ENCODE results near the gene TYSND1.
"Not testable (repeated sequence)": the region's sequence is repeated elsewhere in the genome, so short reads cannot be mapped to it uniquely, and the experiment has no call there.

The TYSND1 gene

GRCh38 chr10:70124918-70125317, 21.6 kb downstream of the TYSND1 start:
- H3K36me3 ChIP-seq (ENCODE audit: insufficient read depth, insufficient read length, low read length) = peaks cover 7% of the 10 kb centered on the region
- TF ChIP-seq ZNF274 (IDR thresholded peaks at IDR 0.05; ENCODE audit: low read depth, low read length) (no peak), SUZ12 (IDR thresholded peaks at IDR 0.05; ENCODE audit: extremely low read depth, insufficient read depth, insufficient read length) (no peak), YY1 (IDR thresholded peaks at IDR 0.05; ENCODE audit: insufficient read depth, insufficient read length) (no peak)
- H3K9me3 ChIP-seq (ENCODE audit: insufficient read depth, low read length) = no peaks in the 10 kb centered on the region; the same call in 1 of the 2 replicates
- no peak overlapping the region for H3K4me3 ChIP-seq (ENCODE audit: insufficient read length, low read depth)
- H3K9ac ChIP-seq (ENCODE audit: insufficient read length, low read depth) = no peak overlapping the region
- H3K4me1 ChIP-seq (ENCODE audit: insufficient read depth, insufficient read length) = no peaks in the 10 kb centered on the region
- H3K27me3 ChIP-seq (ENCODE audit: insufficient read depth, insufficient read length) = no peaks in the 10 kb centered on the region
- DNase-seq (ENCODE audit: low read depth, low spot score) = no peak

- H3K9ac ChIP-seq (ENCODE audit: insufficient read length, low read depth) = no peak overlapping the region
- H3K36me3 ChIP-seq (ENCODE audit: insufficient read depth, insufficient read length, low read length) = peaks cover 10% of the 10 kb centered on the region
These were observed 22.1 kb downstream of the TYSND1 start for GRCh38 chr10:70124415-70124814.

GRCh38 chr10:70123817-70124216, 22.7 kb downstream of the TYSND1 start:
- Histone ChIP-seq H3K4me1 (ENCODE audit: insufficient read depth, insufficient read length) (no peaks in the 10 kb centered on the region), H3K27me3 (ENCODE audit: insufficient read depth, insufficient read length) (no peaks in the 10 kb centered on the region), H3K4me3 (ENCODE audit: insufficient read length, low read depth) (no peak overlapping the region), H3K36me3 (ENCODE audit: insufficient read depth, insufficient read length, low read length) (peaks cover 12% of the 10 kb centered on the region), H3K9me3 (ENCODE audit: insufficient read depth, low read length) (no peaks in the 10 kb centered on the region; the same call in 1 of the 2 replicates), H3K9ac (ENCODE audit: insufficient read length, low read depth) (no peak overlapping the region)
- no peak for DNase-seq (ENCODE audit: low read depth, low spot score)
- TF ChIP-seq ZNF274 (IDR thresholded peaks at IDR 0.05; ENCODE audit: low read depth, low read length) (no peak), SUZ12 (IDR thresholded peaks at IDR 0.05; ENCODE audit: extremely low read depth, insufficient read depth, insufficient read length) (no peak)

More at GRCh38 chr10:70124415-70124814, 22.1 kb downstream of the TYSND1 start:
- H3K27me3 ChIP-seq (ENCODE audit: insufficient read depth, insufficient read length) = no peaks in the 10 kb centered on the region
- H3K4me1 ChIP-seq (ENCODE audit: insufficient read depth, insufficient read length) = no peaks in the 10 kb centered on the region
- no peaks in the 10 kb centered on the region; the same call in 1 of the 2 replicates for H3K9me3 ChIP-seq (ENCODE audit: insufficient read depth, low read length)
- no peak for DNase-seq (ENCODE audit: low read depth, low spot score)
- TF ChIP-seq ZNF274 (IDR thresholded peaks at IDR 0.05; ENCODE audit: low read depth, low read length) (no peak), SUZ12 (IDR thresholded peaks at IDR 0.05; ENCODE audit: extremely low read depth, insufficient read depth, insufficient read length) (no peak), YY1 (IDR thresholded peaks at IDR 0.05; ENCODE audit: insufficient read depth, insufficient read length) (no peak)
- H3K4me3 ChIP-seq (ENCODE audit: insufficient read length, low read depth) = no peak overlapping the region

GRCh38 chr10:70123166-70123565, 23.3 kb downstream of the TYSND1 start:
- not testable (repeated sequence) for H3K4me1 ChIP-seq (ENCODE audit: insufficient read depth, insufficient read length); H3K27me3 ChIP-seq (ENCODE audit: insufficient read depth, insufficient read length); H3K9ac ChIP-seq (ENCODE audit: insufficient read length, low read depth); H3K4me3 ChIP-seq (ENCODE audit: insufficient read length, low read depth); DNase-seq (ENCODE audit: low read depth, low spot score); H3K9me3 ChIP-seq (ENCODE audit: insufficient read depth, low read length)
- peaks cover 14% of the 10 kb centered on the region for H3K36me3 ChIP-seq (ENCODE audit: insufficient read depth, insufficient read length, low read length)

GRCh38 chr10:70122742-70123141, 23.8 kb downstream of the TYSND1 start:
- DNase-seq (ENCODE audit: low read depth, low spot score) = no peak
- Histone ChIP-seq H3K4me3 (ENCODE audit: insufficient read length, low read depth) (no peak overlapping the region), H3K9ac (ENCODE audit: insufficient read length, low read depth) (no peak overlapping the region), H3K36me3 (ENCODE audit: insufficient read depth, insufficient read length, low read length) (peaks cover 15% of the 10 kb centered on the region), H3K4me1 (ENCODE audit: insufficient read depth, insufficient read length) (no peaks in the 10 kb centered on the region), H3K9me3 (ENCODE audit: insufficient read depth, low read length) (no peaks in the 10 kb centered on the region; the same call in 1 of the 2 replicates), H3K27me3 (ENCODE audit: insufficient read depth, insufficient read length) (no peaks in the 10 kb centered on the region)
- TF ChIP-seq SUZ12 (IDR thresholded peaks at IDR 0.05; ENCODE audit: extremely low read depth, insufficient read depth, insufficient read length) (no peak), YY1 (IDR thresholded peaks at IDR 0.05; ENCODE audit: insufficient read depth, insufficient read length) (no peak), ZNF274 (IDR thresholded peaks at IDR 0.05; ENCODE audit: low read depth, low read length) (no peak)

GRCh38 chr10:70121281-70121949, 25.1 kb downstream of the TYSND1 start:
- Histone ChIP-seq H3K9ac (ENCODE audit: insufficient read length, low read depth) (no peak overlapping the region), H3K4me1 (ENCODE audit: insufficient read depth, insufficient read length) (no peaks in the 10 kb centered on the region), H3K9me3 (ENCODE audit: insufficient read depth, low read length) (no peaks in the 10 kb centered on the region; the same call in 1 of the 2 replicates), H3K27me3 (ENCODE audit: insufficient read depth, insufficient read length) (no peaks in the 10 kb centered on the region), H3K4me3 (ENCODE audit: insufficient read length, low read depth) (no peak overlapping the region), H3K36me3 (ENCODE audit: insufficient read depth, insufficient read length, low read length) (peaks cover 22% of the 10 kb centered on the region)
- no peak for DNase-seq (ENCODE audit: low read depth, low spot score)
- TF ChIP-seq SUZ12 (IDR thresholded peaks at IDR 0.05; ENCODE audit: extremely low read depth, insufficient read depth, insufficient read length) (no peak), ZNF274 (IDR thresholded peaks at IDR 0.05; ENCODE audit: low read depth, low read length) (no peak), YY1 (IDR thresholded peaks at IDR 0.05; ENCODE audit: insufficient read depth, insufficient read length) (no peak)

- H3K4me1 ChIP-seq (ENCODE audit: insufficient read depth, insufficient read length) = peaks cover 3% of the 10 kb centered on the region
- no peak for DNase-seq (ENCODE audit: low read depth, low spot score)
- no peak overlapping the region for H3K9ac ChIP-seq (ENCODE audit: insufficient read length, low read depth)
- H3K27me3 ChIP-seq (ENCODE audit: insufficient read depth, insufficient read length) = no peaks in the 10 kb centered on the region
- H3K9me3 ChIP-seq (ENCODE audit: insufficient read depth, low read length) = no peaks in the 10 kb centered on the region; the same call in 1 of the 2 replicates
- H3K36me3 ChIP-seq (ENCODE audit: insufficient read depth, insufficient read length, low read length) = peaks cover 22% of the 10 kb centered on the region
- no peak overlapping the region for H3K4me3 ChIP-seq (ENCODE audit: insufficient read length, low read depth)
- TF ChIP-seq ZNF274 (IDR thresholded peaks at IDR 0.05; ENCODE audit: low read depth, low read length) (no peak), SUZ12 (IDR thresholded peaks at IDR 0.05; ENCODE audit: extremely low read depth, insufficient read depth, insufficient read length) (no peak), YY1 (IDR thresholded peaks at IDR 0.05; ENCODE audit: insufficient read depth, insufficient read length) (no peak)
These were observed 26.1 kb downstream of the TYSND1 start for GRCh38 chr10:70120417-70120816.
